HG03354 (cell line): Measurements from ENCODE around the gene SHROOM3.

ENCODE experiments used
- ATAC-seq: cut with Tn5 transposase; IDR thresholded peaks from one replicate; pipeline ENCODE4 v1.9.1; 2021; ENCODE audit warnings: mild to moderate bottlenecking; ENCODE audit not compliant: unreplicated experiment, poor library complexity, severe bottlenecking

SHROOM3 gene

DNA sequence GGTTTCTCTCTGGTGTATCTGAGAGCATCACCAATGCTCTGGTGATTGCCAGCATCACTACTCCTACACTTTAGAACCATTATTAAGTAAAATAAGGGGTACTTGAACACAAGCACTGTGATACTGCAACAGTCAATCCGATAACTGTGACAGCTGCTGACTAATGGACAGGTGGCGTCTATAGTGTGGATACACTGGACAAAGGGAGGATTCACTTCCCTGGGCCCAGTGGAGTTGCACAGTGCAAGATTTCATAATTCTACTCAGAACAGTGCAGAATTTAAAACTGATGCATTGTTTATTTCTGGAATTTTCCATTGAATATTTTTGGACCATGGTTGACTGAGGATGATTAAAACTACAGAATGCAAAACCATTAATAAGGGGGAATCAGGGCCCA is 97.8 kb downstream of the SHROOM3 start:
- ATAC-seq = no peak

DNA sequence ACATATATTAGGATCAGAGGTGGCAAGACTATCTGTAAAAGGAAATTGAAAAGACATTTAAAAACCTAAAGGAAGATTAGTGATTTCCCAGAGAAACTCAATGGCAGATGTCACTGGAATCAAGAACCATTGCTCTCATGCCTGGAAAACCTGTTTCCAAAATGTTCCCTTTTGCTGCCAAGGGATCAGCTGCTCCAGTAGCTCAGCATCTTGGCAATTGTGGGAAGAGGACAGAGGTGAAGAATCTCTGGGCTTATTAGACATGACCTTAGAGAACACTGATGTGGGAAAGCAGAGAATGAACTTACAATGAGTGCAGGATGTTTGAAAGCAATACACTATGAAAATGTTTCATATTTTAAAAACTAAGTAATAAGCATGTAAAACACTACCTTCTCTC is 98.3 kb downstream of the SHROOM3 start:
- no peak for ATAC-seq

DNA sequence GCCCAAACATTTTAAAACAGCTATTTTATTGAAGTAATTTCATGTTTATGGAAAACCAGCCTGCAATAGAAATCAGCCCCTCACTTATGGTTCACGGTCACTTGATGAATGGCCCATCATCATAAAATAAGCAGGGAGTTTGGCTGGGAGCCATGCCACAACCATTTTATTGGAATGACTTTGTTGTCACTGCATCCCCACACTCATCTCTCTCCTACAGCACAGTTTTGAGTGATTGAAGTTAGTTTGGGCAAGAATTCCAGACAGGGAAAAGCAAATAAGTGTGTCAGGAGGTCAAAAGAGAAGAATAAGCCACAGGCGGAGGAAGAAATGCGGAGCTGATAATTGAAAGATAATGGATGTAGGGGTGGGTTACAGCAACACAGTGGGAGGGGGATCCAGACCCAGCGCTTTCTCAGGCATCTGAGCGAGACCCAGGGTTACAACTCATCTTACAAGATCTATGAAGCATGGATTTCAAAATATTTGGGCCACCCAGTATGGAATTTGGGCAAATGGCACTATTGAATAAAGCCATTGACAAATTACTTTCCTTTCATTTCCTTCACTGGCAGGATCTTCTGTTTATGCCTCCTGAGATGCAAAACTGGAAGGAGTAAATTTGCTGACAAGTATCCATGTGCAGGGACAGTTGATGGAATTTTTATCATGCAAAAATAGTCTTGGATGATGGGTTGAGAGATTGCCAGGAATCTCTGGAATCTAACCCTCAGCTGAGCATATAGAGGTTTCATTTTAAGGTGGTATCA is 100.8 kb downstream of the SHROOM3 start:
- no peak for ATAC-seq

GRCh38 chr4:76536373-76536689 is 101.3 kb downstream of the SHROOM3 start:
- ATAC-seq = no peak

DNA sequence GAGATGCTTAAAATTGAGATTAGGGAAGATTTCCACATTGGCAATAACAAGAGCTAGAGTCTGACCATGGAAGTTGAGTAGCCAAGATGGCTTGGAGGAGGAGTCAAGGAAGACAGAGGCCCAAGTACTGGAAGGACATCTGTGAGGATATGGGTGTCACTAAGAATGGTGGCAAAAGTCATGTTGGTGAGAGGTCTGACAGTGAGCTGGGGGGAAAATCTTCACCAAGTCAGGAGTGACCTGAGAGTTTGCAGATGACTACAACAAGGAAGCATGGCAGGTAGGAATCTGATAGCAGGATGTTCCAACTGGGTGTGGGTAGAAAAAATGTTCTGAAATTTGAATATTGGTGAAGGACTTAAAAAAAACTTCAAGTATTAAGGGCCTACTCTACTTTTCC is 103.3 kb downstream of the SHROOM3 start:
- ATAC-seq = no peak

DNA sequence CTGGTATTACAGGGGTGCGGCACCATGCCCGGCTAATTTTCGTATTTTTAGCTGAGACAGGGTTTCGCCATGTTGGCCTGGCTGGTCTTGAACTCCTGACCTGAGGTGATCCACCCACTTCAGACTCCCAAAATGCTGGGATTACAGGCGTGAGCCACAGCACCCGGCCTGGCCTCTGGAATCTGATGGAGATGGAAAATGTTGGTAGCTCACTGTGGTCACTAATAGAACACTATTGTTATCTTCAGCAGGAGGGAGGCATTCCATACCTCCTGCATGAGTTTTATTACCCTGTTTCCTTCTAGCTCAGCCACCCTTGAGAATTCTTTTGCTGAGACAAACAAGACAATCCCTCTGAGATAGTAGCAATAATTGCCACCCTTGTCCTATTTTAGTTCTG is 105.0 kb downstream of the SHROOM3 start:
- ATAC-seq = no peak

GRCh38 chr4:76540486-76540885 is 105.5 kb downstream of the SHROOM3 start:
- ATAC-seq = no peak

DNA sequence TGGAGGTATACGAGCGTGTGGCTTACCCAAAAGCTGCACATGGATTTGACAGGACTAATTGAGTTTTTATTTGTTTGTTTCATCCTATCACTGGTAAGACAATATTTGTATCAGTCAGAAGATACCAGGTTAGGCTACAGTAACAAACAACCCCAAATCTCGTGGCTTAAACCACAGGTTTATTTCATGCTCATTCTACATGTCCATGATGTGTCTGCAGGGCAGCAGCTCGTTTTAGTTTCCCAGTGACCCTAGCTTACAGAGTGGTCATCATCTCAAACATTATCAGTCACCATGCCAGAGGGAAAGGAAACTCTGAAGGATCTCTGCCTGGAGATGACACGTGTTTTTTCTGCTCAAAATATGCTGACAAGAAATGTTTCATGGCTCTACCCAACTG is 108.3 kb downstream of the SHROOM3 start:
- ATAC-seq = no peak

DNA sequence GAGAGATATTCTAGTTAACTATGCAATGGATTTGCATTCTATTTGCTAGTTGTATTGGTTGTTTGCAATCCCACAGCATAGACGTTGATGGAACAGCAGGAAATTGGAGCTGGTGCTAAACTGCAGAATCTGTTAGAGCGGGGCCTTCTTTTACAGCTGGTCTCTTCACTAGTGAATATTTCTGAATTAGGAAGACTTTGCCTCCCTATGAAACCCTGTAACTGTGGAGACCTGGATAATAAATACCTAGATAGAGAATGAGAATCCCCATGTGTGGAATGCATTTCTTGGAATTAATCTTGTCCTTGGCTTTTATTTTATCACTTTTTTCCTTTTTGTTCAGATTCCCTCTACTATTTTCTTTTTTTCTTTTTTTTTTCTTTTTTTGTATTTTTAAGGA is 109.7 kb downstream of the SHROOM3 start:
- ATAC-seq = no peak

DNA sequence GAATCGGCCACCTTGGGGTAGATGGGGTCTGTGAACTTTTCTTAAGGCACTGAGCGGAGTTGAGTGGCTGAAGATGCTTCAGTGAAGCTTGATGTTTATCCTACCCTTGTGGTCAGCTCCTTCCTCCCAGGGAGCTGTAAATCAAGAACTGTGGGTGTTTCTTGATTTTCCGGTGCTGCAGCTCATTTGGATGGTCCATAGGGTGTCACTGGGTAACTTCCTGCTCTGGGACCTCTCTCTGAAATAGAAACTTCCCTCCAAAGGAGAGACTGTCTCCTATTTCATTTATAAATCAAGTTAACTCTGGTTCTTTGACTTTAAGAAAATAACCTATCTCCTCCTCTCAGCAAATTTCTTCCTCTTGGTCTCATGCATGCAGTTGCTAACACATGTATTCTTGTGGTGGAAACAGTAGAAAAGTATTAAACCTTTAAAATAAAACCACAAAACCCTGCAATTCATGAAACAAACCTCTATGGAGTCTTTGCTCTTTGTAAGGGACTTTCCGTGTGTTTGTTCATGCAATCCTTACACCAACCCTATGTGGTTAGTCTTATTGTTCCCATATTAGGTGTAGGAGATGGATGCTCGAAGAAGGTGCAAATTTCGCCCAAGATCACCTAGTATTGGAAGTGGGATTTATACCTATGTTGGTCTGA is 110.3 kb downstream of the SHROOM3 start:
- no peak for ATAC-seq

DNA sequence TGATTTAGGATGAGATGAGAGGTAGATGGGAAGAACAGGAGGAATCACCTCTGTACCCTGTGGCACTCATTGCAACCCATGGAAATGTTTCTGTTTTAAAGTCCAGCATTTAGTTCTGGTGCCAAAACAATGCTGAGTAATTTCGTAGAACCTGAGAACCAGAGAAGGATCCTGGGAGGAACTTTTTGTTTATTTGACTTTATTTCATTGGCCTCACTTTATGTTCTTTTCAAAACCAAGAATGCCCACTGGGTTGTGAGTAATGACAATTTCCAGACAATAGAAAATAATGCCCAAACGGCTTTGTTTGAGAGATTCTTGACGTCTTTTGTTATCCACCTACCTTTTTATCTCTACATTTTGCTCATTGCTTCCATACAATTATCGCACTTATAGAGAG is 111.3 kb downstream of the SHROOM3 start:
- ATAC-seq = no peak

- no peak for ATAC-seq
Observed at GRCh38 chr4:76546759-76547742, 112.0 kb downstream of the SHROOM3 start.

DNA sequence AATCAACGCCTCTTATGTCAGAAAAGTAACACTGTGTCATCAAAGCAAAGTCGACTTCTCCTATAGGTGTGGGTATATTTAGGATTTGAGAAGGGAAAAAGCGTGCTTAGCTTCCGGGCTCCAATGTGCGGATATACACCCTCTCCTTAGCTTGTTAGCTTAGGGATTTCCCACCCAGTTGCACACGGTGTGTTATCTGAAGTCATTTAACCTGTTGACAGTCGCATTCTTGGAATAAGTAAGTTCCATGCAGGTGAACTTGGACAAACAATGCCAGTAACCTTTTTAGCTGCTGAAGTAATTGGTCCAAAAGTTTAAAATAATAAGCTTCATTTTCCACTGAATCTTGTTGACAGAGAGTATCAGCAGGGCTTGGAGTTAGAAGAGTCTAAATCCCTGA is 113.7 kb downstream of the SHROOM3 start:
- ATAC-seq = no peak

GRCh38 chr4:76549765-76550164 is 114.7 kb downstream of the SHROOM3 start:
- ATAC-seq = no peak

- no peak for ATAC-seq
Observed at GRCh38 chr4:76550966-76551780, 116.1 kb downstream of the SHROOM3 start.

GRCh38 chr4:76554630-76555029 is 119.6 kb downstream of the SHROOM3 start:
- no peak for ATAC-seq

DNA sequence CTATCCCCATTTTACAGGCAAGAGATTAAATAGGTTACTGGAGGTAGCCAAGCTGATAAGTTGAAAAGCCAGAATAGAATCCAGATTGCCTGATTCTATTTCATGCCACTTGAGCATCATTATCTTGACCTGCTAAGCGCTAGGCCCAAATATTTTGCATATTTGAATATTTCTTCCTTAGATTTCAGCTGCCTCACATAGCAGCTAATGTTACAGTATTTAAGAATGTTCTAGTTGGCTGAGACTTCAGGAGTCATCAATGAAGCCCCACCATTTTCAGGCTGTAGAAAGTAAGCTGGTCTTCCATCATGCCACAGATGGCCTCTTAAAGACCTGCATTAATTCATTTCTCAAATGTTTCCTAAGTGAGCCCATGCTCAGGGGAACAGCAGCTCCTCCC is 121.4 kb downstream of the SHROOM3 start:
- no peak for ATAC-seq

DNA sequence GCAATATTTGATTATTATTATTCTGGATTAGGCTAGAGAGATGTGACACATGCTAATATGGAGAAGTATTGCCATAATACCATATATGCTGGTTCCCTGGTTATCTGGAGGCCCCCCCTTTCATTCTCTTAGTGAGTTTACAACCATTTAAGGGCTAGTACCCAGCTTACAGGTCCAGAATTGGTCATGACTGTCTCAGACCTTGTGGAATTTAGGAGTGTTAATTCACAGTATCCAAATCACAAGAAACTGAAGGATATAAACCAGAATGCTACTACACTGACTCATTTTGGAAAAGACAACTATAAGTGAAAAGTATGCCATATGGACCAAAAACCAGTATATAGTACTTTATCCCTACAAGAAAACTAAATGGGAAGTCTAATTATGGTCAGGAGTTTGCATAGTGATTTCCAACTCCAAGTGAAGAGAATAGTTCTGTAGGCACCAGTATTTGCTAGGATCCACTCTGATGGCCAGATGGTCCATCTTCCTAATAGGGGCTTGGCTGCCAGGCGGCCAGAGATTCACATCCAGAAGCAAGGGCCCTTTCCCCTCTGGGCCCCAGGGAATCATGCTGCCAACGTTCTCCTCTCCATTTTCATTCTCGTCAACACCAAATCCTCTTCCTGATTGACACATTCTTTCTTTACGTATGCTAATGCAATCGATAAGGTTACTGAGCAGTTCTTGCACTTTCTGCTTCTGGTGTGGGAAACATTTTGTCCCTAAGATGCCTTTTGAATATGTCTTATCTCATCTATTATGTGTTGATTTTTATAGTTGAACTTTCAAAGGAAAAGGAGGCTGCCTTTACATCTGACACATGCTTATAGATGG is 123.6 kb downstream of the SHROOM3 start:
- ATAC-seq = no peak
